B cell (primary cell): ENCODE data around the gene MRNIP. TPM values are rescaled to one million over a fixed set of nuclear protein-coding genes. Genes with fewer than 3 reads are reported as not detected.

ENCODE experiments used
- ATAC-seq: fragments of 200-7000 bp; cut with Tn5 transposase; one replicate; pipeline ENCODE4 v1.10.0; 2021; ENCODE audit warnings: low read depth, mild to moderate bottlenecking, moderate number of reproducible peaks, moderate library complexity
- CTCF ChIA-PET: fragments of 350-600 bp; sonication (Branson Sonifier 250); formaldehyde crosslinking; loops from one replicate; lab custom pipeline; 2021; ENCODE audit warnings: antibody characterized with exemption, inconsistent platforms; lab: Charles Lee
- POLR2A ChIA-PET: fragments of 350-600 bp; sonication (Branson Sonifier 250); formaldehyde crosslinking; loops from one replicate; lab custom pipeline; 2021; ENCODE audit warnings: antibody characterized with exemption; lab: Charles Lee
- DNase-seq: peaks from one replicate; pipeline ENCODE4 v3.0.0; 2013
- H2AFZ ChIP-seq: 2 replicates; pipeline ENCODE4 v1.6.1; 2012; ENCODE audit warnings: mild to moderate bottlenecking, low read depth, low read length; ENCODE audit not compliant: insufficient read depth, poor library complexity, severe bottlenecking
- H3K27ac ChIP-seq, 2 donors: 1 replicate in 1 of 2; 2 replicates in 1 of 2; pipeline ENCODE4 v1.5.1; 2012 to 2013; ENCODE audit warnings: low read length in 2 of 2, mild to moderate bottlenecking in 2 of 2, moderate library complexity in 1 of 2
- H3K27me3 ChIP-seq, 4 experiments: fragments of 200-600 bp in 1 of 4; sonication (generic) in 1 of 4; replicated peaks in 1 of 4; 1 replicate in 2 of 4; 2 replicates in 2 of 4; pipeline versions ENCODE4 v1.6.1 to v1.7.0; 2013 to 2016; ENCODE audit warnings: low read length in 3 of 4, mild to moderate bottlenecking in 2 of 4, mixed read lengths in 1 of 4, moderate library complexity in 1 of 4; ENCODE audit not compliant: insufficient read depth in 4 of 4, control insufficient read depth in 3 of 4; ENCODE audit errors: control extremely low read depth in 1 of 4
- H3K36me3 ChIP-seq, 2 experiments: replicated peaks in 1 of 2; 1 replicate in 1 of 2; 2 replicates in 1 of 2; pipeline versions ENCODE4 v1.6.1 to v1.7.1; 2013; ENCODE audit warnings: low read length in 1 of 2; ENCODE audit not compliant: insufficient read depth in 2 of 2, control insufficient read depth in 1 of 2; ENCODE audit errors: control extremely low read depth in 1 of 2, extremely low read depth in 1 of 2
- H3K4me1 ChIP-seq, 2 donors: fragments of 200-600 bp in 1 of 2; sonication (generic) in 1 of 2; 1 replicate in 1 of 2; 2 replicates in 1 of 2; pipeline versions ENCODE4 v1.5.1 to v1.6.1; 2013 to 2017; ENCODE audit warnings: low read length in 2 of 2; ENCODE audit not compliant: control insufficient read depth in 2 of 2, insufficient read depth in 2 of 2
- H3K4me2 ChIP-seq: replicated peaks from 2 replicates; pipeline ENCODE3; 2012; ENCODE audit warnings: mild to moderate bottlenecking, low read depth, low read length; ENCODE audit not compliant: poor library complexity, severe bottlenecking
- H3K4me3 ChIP-seq, 5 experiments: fragments of 200-600 bp in 1 of 5; sonication (generic) in 1 of 5; 1 replicate in 3 of 5; 2 replicates in 2 of 5; pipeline versions ENCODE4 v1.5.1 to v1.7.0; 2011 to 2016; ENCODE audit warnings: low read length in 4 of 5, mild to moderate bottlenecking in 4 of 5, low read depth in 2 of 5, control low read depth in 1 of 5, moderate library complexity in 1 of 5; ENCODE audit not compliant: insufficient read depth in 1 of 5; ENCODE audit errors: control extremely low read depth in 1 of 5, extremely low read depth in 1 of 5
- H3K79me2 ChIP-seq: fragments of 200-600 bp; sonication (generic); one replicate; pipeline ENCODE4 v1.6.0; 2016; ENCODE audit warnings: low read length; ENCODE audit not compliant: control insufficient read depth, insufficient read depth
- H3K9ac ChIP-seq: fragments of 200-600 bp; sonication (generic); 2 replicates; pipeline ENCODE4 v1.6.1; 2017; ENCODE audit warnings: mild to moderate bottlenecking, low read length, moderate library complexity
- H3K9me3 ChIP-seq, 3 donors: one replicate each; pipeline versions ENCODE4 v1.6.1 to v1.7.1; 2013; ENCODE audit warnings: low read length in 2 of 3; ENCODE audit not compliant: control insufficient read depth in 2 of 3, insufficient read depth in 1 of 3; ENCODE audit errors: control extremely low read depth in 1 of 3
- H4K20me1 ChIP-seq: 2 replicates; pipeline ENCODE4 v1.6.0; 2012; ENCODE audit warnings: mild to moderate bottlenecking, low read length; ENCODE audit not compliant: insufficient read depth, control insufficient read depth, poor library complexity, severe bottlenecking
- H3K27ac Mint-ChIP-seq: one replicate; pipeline ENCODE4 v1.8.0; 2021; ENCODE audit warnings: mixed read lengths
- H3K27me3 Mint-ChIP-seq: one replicate; pipeline ENCODE4 v1.8.0; 2021; ENCODE audit warnings: mixed read lengths
- H3K4me1 Mint-ChIP-seq: one replicate; pipeline ENCODE4 v1.8.0; 2021; ENCODE audit warnings: mixed read lengths
- H3K4me3 Mint-ChIP-seq: one replicate; pipeline ENCODE4 v1.8.0; 2021; ENCODE audit warnings: mixed read lengths
- H3K9me3 Mint-ChIP-seq: one replicate; pipeline ENCODE4 v1.8.0; 2022; ENCODE audit warnings: mixed read lengths; ENCODE audit not compliant: insufficient read depth
- EZH2 ChIP-seq: IDR thresholded peaks from 2 replicates; pipeline ENCODE4 v1.6.1; 2012; ENCODE audit warnings: borderline replicate concordance, low read depth, mild to moderate bottlenecking, moderate library complexity, low read length; ENCODE audit not compliant: insufficient read depth, poor library complexity, severe bottlenecking
- WGBS: methylation state at CpG from one replicate; pipeline ENCODE4 v1.1.5; 2013; ENCODE audit warnings: missing lambda C conversion rate; ENCODE audit not compliant: insufficient coverage; 5-methylcytosine and 5-hydroxymethylcytosine counted together
- intact Hi-C: fragments of 100-400 bp; cut with micrococcal nuclease; formaldehyde crosslinking; loops from one replicate; pipeline ENCODE4 v1.10.0; 2022
- polyA plus RNA-seq: library from polyadenylated mRNA; depleted of rRNA; stranded (reverse); fragments of >200 nt; gene quantifications from 2 replicates; pipeline ENCODE4 v1.2.3, GENCODE V29; 2012
- total RNA-seq, 2 donors: library from RNA; stranded (reverse); fragments of 120-200 nt in 1 of 2; gene quantifications; 1 replicate in 1 of 2; 2 replicates in 1 of 2; pipeline versions ENCODE4 v1.2.3 to v1.2.4, GENCODE V29; 2013 to 2022
- TF ChIP-seq, protein P1 (sequence below): fragments of 200-600 bp; IDR thresholded peaks from one replicate; pipeline ENCODE4 v1.8.0; 2022; ENCODE audit warnings: antibody characterized with exemption, mild to moderate bottlenecking

Gene MRNIP
- total and polyA plus RNA-seq, 2 donors (not counting 1 experiment from before 2014, with no cell fraction given), result 152 to 178 TPM

DNA sequence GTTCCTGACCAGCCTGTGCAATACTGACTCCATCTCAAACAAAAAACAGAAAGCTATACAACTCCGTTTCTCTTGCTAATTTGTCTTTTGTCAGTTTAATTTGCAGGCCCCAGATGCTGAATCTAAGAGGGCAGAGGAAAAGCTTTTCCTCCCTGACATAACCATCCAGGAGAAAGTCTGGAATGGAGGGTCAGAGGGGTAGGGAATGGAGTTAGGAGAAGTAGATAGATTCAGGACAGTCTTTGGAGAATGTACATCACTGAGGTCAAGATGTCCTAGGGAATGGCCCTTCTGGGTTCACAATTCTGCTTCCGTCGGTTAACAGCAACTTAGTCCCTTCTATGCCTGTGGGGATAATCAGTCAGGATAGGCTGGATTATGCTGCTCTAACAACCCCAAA, 44.5 kb downstream of the MRNIP start:
- H3K36me3 ChIP-seq, result peaks cover 0 to 11% of the 10 kb centered on the region in 2 experiments
- ATAC-seq, result no peak
- CTCF ChIA-PET, result interaction anchor here (0.6 to 3.4 kb wide), 4 partner anchors 12 to 111 kb away, joined by 3 to 17 read pairs (median 4); no protein-coding TSS in a partner anchor

DNA sequence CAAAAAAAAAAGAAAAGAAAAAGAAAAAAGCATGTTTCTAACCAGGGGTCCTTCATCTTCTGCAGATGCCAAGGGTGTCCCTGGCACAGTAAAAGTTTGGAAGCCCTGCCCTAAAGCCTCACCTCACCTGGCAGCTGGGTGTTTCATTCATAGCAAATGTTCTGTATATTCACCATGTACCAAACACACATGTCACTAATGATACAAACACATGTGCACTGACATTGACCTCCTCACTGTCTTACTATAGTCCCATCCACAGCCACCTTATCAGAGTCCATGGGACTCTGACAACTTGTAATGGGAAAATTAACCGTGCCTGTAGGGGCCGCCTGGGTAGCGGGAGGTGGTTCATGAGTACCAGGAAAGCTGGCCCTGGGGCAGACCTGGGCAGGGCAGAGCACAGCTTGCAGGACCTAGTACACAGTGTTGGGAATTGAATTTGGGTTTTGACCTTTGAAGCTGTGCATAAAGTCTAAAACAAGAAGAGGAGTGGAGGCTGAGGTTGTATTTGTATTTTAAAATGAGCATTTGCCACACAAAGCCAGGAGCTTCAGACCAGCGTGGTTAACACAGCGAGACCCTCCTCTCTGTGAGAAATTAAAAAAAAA, 45.5 kb downstream of the MRNIP start:
- Histone ChIP-seq H2AFZ (no peak overlapping the region), H3K4me3 (no peak overlapping the region), H3K27me3 (peaks cover 0 to 6% (median 0%) of the 10 kb centered on the region in 4 experiments), H3K9me3 (peaks cover 0 to 10% (median 0%) of the 10 kb centered on the region in 3 donors), H3K4me2 (no peak overlapping the region), H3K9ac (no peak overlapping the region), H4K20me1 (no peaks in the 10 kb centered on the region), H3K36me3 (peaks cover 0 to 11% of the 10 kb centered on the region in 2 experiments), H3K79me2 (peaks cover 6% of the 10 kb centered on the region), H3K4me1 (peaks cover 13 to 15% of the 10 kb centered on the region in 2 donors), H3K27ac (no peak overlapping the region)
- Mint-ChIP-seq H3K27me3 (no peaks in the 10 kb centered on the region), H3K4me1 (peaks cover 17% of the 10 kb centered on the region), H3K27ac (no peak overlapping the region), H3K4me3 (no peak overlapping the region), H3K9me3 (no peaks in the 10 kb centered on the region)
- 97% methylated on average over 3 of the region's 5 CpGs for WGBS
- TF ChIP-seq, protein P1, sequence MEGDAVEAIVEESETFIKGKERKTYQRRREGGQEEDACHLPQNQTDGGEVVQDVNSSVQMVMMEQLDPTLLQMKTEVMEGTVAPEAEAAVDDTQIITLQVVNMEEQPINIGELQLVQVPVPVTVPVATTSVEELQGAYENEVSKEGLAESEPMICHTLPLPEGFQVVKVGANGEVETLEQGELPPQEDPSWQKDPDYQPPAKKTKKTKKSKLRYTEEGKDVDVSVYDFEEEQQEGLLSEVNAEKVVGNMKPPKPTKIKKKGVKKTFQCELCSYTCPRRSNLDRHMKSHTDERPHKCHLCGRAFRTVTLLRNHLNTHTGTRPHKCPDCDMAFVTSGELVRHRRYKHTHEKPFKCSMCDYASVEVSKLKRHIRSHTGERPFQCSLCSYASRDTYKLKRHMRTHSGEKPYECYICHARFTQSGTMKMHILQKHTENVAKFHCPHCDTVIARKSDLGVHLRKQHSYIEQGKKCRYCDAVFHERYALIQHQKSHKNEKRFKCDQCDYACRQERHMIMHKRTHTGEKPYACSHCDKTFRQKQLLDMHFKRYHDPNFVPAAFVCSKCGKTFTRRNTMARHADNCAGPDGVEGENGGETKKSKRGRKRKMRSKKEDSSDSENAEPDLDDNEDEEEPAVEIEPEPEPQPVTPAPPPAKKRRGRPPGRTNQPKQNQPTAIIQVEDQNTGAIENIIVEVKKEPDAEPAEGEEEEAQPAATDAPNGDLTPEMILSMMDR, result no peak
- no peak for TF ChIP-seq EZH2
- DNase-seq, result no peak
- no peak for ATAC-seq
- ChIA-PET CTCF (interaction anchor here (0.6 to 3.4 kb wide), 6 partner anchors 11 to 158 kb away, joined by 3 to 17 read pairs (median 3); no protein-coding TSS in a partner anchor), POLR2A (no interaction called here)
- intact Hi-C loops, result no loop called here

More for the DNA sequence above, 44.5 kb downstream of the MRNIP start:
- H3K4me2 ChIP-seq, result no peak overlapping the region
- no peak for DNase-seq
- TF ChIP-seq, protein P1, result no peak
- TF ChIP-seq EZH2, result no peak
- no peaks in the 10 kb centered on the region for H4K20me1 ChIP-seq
- H3K9me3 Mint-ChIP-seq, result no peaks in the 10 kb centered on the region
- no peaks in the 10 kb centered on the region for H3K27me3 Mint-ChIP-seq
- H3K27ac ChIP-seq, result no peak overlapping the region
- no CpG with 5 or more reads among the region's 3 CpGs for WGBS
- H3K4me3 Mint-ChIP-seq, result no peak overlapping the region
- H2AFZ ChIP-seq, result no peak overlapping the region
- no peak overlapping the region for H3K9ac ChIP-seq
- POLR2A ChIA-PET, result no interaction called here
- peaks cover 0 to 6% (median 0%) of the 10 kb centered on the region in 4 experiments for H3K27me3 ChIP-seq
- no peak overlapping the region for H3K4me3 ChIP-seq
- peaks cover 23% of the 10 kb centered on the region for H3K4me1 Mint-ChIP-seq
- peaks cover 0 to 10% (median 0%) of the 10 kb centered on the region in 3 donors for H3K9me3 ChIP-seq
- peaks cover 6% of the 10 kb centered on the region for H3K79me2 ChIP-seq
- no peak overlapping the region for H3K27ac Mint-ChIP-seq
- peaks cover 18 to 23% of the 10 kb centered on the region in 2 donors for H3K4me1 ChIP-seq
- intact Hi-C loops, result no loop called here
